ENCODE data around the gene NBEA.
A peak's percentile ranks its signal among the peaks of the same experiment; 100 is the strongest.
"Not testable (repeated sequence)": the region's sequence is repeated elsewhere in the genome, so short reads cannot be mapped to it uniquely, and the experiment has no call there.

NBEA gene

DNA sequence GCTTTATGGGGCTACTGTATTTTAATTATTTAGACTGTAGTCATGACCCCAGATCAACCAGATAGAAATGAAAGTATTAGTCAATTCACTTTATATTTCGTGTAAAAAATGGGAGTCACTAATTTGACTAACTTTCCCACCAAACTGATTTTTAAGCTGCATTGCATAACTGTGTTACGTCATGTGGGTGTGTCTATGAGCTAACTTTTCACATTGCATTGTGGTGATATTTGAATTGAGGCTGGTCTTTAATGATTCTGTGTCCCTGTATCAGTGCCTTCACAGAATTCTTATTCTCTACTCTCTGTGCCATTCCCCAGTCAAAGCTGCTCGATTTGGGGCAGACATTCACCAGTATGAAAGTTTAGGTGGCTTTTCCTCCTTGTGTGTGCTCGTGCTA lies 707.1 kb downstream of the NBEA start:
- TF ChIP-seq, protein P1, sequence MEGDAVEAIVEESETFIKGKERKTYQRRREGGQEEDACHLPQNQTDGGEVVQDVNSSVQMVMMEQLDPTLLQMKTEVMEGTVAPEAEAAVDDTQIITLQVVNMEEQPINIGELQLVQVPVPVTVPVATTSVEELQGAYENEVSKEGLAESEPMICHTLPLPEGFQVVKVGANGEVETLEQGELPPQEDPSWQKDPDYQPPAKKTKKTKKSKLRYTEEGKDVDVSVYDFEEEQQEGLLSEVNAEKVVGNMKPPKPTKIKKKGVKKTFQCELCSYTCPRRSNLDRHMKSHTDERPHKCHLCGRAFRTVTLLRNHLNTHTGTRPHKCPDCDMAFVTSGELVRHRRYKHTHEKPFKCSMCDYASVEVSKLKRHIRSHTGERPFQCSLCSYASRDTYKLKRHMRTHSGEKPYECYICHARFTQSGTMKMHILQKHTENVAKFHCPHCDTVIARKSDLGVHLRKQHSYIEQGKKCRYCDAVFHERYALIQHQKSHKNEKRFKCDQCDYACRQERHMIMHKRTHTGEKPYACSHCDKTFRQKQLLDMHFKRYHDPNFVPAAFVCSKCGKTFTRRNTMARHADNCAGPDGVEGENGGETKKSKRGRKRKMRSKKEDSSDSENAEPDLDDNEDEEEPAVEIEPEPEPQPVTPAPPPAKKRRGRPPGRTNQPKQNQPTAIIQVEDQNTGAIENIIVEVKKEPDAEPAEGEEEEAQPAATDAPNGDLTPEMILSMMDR (IDR thresholded peaks at IDR 0.05; ENCODE audit: insufficient read depth, low read depth, low read length, missing control alignments) = no peak
- no peak overlapping the region for H3K4me3 ChIP-seq (ENCODE audit: low read length)
- peak; percentile 57 for DNase-seq (ENCODE audit: low read depth)

DNA sequence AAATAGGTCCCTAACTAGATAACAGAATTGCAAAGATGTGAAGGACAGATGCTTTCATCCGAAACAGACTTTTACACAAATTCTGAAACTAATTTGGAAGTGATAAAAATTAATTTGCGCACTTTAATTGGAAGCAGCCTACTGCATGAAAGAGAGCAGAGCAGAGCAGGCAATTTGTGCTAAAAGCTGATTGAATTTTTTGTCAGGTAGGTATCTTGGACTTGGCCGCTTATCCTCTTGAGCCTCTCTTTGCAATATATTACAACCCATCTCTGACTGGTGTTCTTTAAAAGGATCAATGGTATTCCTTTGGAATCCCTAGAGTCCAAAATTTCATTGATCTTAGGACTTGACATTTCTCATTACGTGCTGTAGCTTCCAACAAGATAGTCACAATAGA lies 717.7 kb downstream of the NBEA start:
- DNase-seq (ENCODE audit: low read depth) = no peak
- TF ChIP-seq, protein P1 (IDR thresholded peaks at IDR 0.05; ENCODE audit: insufficient read depth, low read depth, low read length, missing control alignments) = no peak
- H3K4me3 ChIP-seq (ENCODE audit: low read length) = no peak overlapping the region

DNA sequence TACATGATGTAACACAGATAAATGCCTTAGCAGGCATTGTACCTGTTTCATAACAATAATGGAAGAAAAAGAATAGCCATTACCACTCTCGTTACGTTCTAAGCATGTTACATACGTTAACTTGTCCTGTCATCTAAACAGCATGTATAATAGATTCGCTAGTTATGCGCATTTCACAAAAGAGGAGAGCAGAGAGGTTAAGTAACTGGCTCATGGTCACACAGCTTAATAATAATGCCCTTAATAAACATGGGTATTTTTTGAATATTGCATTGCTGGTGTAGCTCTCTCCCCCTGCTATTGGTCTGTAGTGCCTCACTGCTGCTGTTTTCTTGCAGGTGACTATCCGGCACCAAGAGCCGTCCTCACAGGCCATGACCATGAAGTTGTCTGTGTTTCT lies 722.7 kb downstream of the NBEA start:
- no peak for DNase-seq (ENCODE audit: low read depth)
- no peak overlapping the region for H3K4me3 ChIP-seq (ENCODE audit: low read length)
- TF ChIP-seq, protein P1 (IDR thresholded peaks at IDR 0.05; ENCODE audit: insufficient read depth, low read depth, low read length, missing control alignments) = no peak

DNA sequence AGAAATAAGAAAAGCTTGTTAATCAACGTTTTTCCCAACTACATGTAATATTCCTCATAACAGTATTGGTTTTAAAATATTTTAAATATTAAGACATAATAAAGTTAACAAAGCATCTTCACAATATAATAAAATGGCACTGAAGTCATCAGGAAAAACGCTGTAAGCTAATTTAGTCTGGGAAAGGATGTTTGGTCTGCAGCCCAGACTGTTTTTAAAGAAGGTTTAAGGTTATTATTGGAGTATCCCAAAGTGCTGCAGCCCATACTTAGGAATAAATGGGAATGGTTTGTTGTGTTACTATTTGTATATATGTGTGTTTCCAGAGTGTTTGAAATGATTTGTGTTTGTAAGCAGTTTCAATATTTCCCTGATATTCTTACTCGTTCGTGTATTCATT lies 727.3 kb downstream of the NBEA start:
- H3K4me3 ChIP-seq (ENCODE audit: low read length) = no peak overlapping the region
- TF ChIP-seq, protein P1 (IDR thresholded peaks at IDR 0.05; ENCODE audit: insufficient read depth, low read depth, low read length, missing control alignments) = no peak
- DNase-seq (ENCODE audit: low read depth) = no peak

DNA sequence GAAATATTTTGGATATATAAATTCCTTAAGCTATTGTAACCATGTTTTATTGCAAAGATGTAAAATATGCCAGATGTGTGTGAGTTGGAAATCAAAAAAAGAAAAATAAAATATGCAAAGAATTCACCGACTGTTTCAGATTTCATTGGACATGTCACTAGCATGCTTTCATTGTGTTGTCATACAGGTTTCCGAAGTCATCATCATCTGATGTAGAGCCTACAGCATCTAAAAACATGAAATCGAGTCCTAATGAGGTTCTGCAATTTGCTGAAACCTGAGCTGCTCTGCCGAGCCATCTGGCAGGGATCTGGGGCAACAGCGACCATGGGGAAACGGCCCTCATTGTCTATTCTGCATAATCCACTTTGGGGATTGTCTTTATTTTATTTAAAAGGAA lies 730.5 kb downstream of the NBEA start:
- TF ChIP-seq, protein P1 (IDR thresholded peaks at IDR 0.05; ENCODE audit: insufficient read depth, low read depth, low read length, missing control alignments) = no peak
- no peak for DNase-seq (ENCODE audit: low read depth)
- no peak overlapping the region for H3K4me3 ChIP-seq (ENCODE audit: low read length)

DNA sequence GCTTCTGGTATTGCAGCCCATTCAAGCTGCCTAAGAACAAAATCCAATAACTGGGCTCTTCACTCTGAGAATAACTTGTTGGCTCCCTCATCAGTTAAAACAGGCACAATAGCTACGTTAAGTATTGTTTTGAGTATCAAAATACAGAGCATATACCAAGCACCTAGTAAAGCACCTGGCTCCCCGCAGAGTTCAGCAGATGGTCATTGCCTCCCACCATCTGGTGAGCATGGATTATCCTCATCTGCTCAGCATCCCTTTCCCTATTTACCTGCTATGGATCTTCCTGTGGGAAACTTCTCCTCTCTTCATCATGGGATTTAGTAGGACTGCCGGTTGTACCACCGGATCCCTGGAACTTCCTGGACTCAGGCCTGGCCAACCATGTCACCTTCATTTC lies 733.6 kb downstream of the NBEA start:
- no peak for DNase-seq (ENCODE audit: low read depth)
- no peak overlapping the region for H3K4me3 ChIP-seq (ENCODE audit: low read length)
- TF ChIP-seq, protein P1 (IDR thresholded peaks at IDR 0.05; ENCODE audit: insufficient read depth, low read depth, low read length, missing control alignments) = no peak

DNA sequence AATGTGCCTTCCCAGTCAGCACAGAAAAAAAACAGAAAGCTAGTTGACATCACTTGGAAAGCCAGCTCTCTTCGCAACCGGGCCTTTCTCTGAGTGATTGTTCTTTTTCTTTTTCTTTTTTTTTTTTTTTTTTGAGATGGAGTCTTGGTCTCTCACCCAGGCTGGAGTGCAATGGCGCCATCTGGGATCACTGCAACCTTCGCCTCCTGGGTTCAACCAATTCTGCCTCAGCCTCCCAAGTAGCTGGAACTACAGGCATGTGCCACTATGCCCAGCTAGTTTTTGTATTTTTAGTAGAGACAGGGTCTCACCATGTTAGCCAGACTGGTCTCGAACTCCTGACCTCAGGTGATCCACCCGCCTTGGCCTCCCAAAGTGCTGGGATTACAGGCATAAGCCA lies 735.8 kb downstream of the NBEA start:
- not testable (repeated sequence) for H3K4me3 ChIP-seq (ENCODE audit: low read length); DNase-seq (ENCODE audit: low read depth)

DNA sequence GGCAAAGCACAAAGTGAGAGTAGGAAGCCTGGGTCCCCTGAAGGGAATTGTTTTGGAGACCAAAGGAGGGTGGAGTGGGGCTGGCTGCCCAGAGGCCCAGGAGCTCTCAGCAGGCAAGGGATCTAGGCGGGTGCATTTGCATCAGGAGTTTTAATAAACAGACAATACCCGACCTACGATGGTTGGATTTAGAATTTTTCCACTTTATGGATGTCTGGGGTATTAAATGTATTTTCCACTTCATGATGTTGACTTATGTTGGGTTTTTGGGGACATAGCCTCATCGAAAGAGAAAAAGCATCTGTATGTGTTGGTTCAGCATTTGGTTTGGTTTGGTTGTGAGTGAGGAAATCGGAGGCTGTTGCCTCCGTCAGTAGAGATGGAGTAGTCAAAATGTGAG lies 739.6 kb downstream of the NBEA start:
- H3K4me3 ChIP-seq (ENCODE audit: low read length) = no peak overlapping the region
- TF ChIP-seq, protein P1 (IDR thresholded peaks at IDR 0.05; ENCODE audit: insufficient read depth, low read depth, low read length, missing control alignments) = no peak
- no peak for DNase-seq (ENCODE audit: low read depth)

Measured in epithelial cell of esophagus (primary cell).